IPS-15b (cell line): ENCODE measurements around the gene PSRC1.

Source experiments
- H3K27me3 ChIP-seq: one replicate; pipeline ENCODE4 v1.6.1; 2013; ENCODE audit warnings: low read length; ENCODE audit not compliant: control insufficient read depth, insufficient read depth
- H3K36me3 ChIP-seq: one replicate; pipeline ENCODE4 v1.6.1; 2013; ENCODE audit warnings: low read length; ENCODE audit not compliant: control insufficient read depth, insufficient read depth
- H3K4me1 ChIP-seq: one replicate; pipeline ENCODE4 v1.6.1; 2013; ENCODE audit warnings: mild to moderate bottlenecking, low read length; ENCODE audit not compliant: control insufficient read depth, insufficient read depth
- H3K4me3 ChIP-seq: one replicate; pipeline ENCODE4 v1.5.1; 2013; ENCODE audit warnings: low read depth, low read length
- H3K9ac ChIP-seq: one replicate; pipeline ENCODE4 v1.6.1; 2013; ENCODE audit warnings: low read depth, mild to moderate bottlenecking, low read length
- H3K9me3 ChIP-seq: one replicate; pipeline ENCODE4 v1.6.1; 2013; ENCODE audit warnings: mild to moderate bottlenecking, low read length; ENCODE audit not compliant: control insufficient read depth, insufficient read depth

PSRC1 gene

GRCh38 chr1:109277434-109278204 is 5.3 kb downstream of the PSRC1 start:
- H3K4me1 ChIP-seq: peaks cover 21% of the 10 kb centered on the region
- H3K9me3 ChIP-seq: no peaks in the 10 kb centered on the region
- H3K36me3 ChIP-seq: peaks cover 8% of the 10 kb centered on the region
- H3K9ac ChIP-seq: peak overlapping the region; percentile 4
- H3K4me3 ChIP-seq: no peak overlapping the region
- H3K27me3 ChIP-seq: no peaks in the 10 kb centered on the region

- Histone ChIP-seq H3K4me1 (peaks cover 16% of the 10 kb centered on the region), H3K9me3 (no peaks in the 10 kb centered on the region), H3K4me3 (no peak overlapping the region), H3K9ac (no peak overlapping the region), H3K36me3 (peaks cover 23% of the 10 kb centered on the region), H3K27me3 (no peaks in the 10 kb centered on the region)
Measured at GRCh38 chr1:109275706-109276345, 7.1 kb downstream of the PSRC1 start.

GRCh38 chr1:109274533-109275476 is 8.1 kb downstream of the PSRC1 start:
- Histone ChIP-seq H3K9ac (peak overlapping the region; percentile 60), H3K27me3 (no peaks in the 10 kb centered on the region), H3K9me3 (no peaks in the 10 kb centered on the region), H3K4me1 (peaks cover 16% of the 10 kb centered on the region), H3K36me3 (peaks cover 27% of the 10 kb centered on the region), H3K4me3 (no peak overlapping the region)

GRCh38 chr1:109273570-109274288 is 9.2 kb downstream of the PSRC1 start:
- Histone ChIP-seq H3K4me1 (peaks cover 16% of the 10 kb centered on the region), H3K4me3 (no peak overlapping the region), H3K27me3 (no peaks in the 10 kb centered on the region), H3K9ac (no peak overlapping the region), H3K36me3 (peaks cover 36% of the 10 kb centered on the region), H3K9me3 (no peaks in the 10 kb centered on the region)

GRCh38 chr1:109272831-109273547 is 10.0 kb downstream of the PSRC1 start:
- Histone ChIP-seq H3K27me3 (no peaks in the 10 kb centered on the region), H3K4me1 (peaks cover 16% of the 10 kb centered on the region), H3K4me3 (no peak overlapping the region), H3K36me3 (peaks cover 44% of the 10 kb centered on the region), H3K9ac (no peak overlapping the region), H3K9me3 (no peaks in the 10 kb centered on the region)

GRCh38 chr1:109272021-109272799 is 10.7 kb downstream of the PSRC1 start:
- Histone ChIP-seq H3K9ac (no peak overlapping the region), H3K9me3 (no peaks in the 10 kb centered on the region), H3K36me3 (peaks cover 52% of the 10 kb centered on the region), H3K27me3 (no peaks in the 10 kb centered on the region), H3K4me3 (no peak overlapping the region), H3K4me1 (peaks cover 16% of the 10 kb centered on the region)

- H3K36me3 ChIP-seq: peaks cover 54% of the 10 kb centered on the region
- H3K9me3 ChIP-seq: no peaks in the 10 kb centered on the region
Measured at GRCh38 chr1:109271458-109271857, 11.5 kb downstream of the PSRC1 start.

GRCh38 chr1:109270623-109271317 is 12.2 kb downstream of the PSRC1 start:
- peaks cover 55% of the 10 kb centered on the region for H3K36me3 ChIP-seq
- H3K4me1 ChIP-seq: peaks cover 16% of the 10 kb centered on the region
- H3K9me3 ChIP-seq: no peaks in the 10 kb centered on the region
- H3K9ac ChIP-seq: no peak overlapping the region
- H3K27me3 ChIP-seq: no peaks in the 10 kb centered on the region
- H3K4me3 ChIP-seq: no peak overlapping the region

More at GRCh38 chr1:109271458-109271857, 11.5 kb downstream of the PSRC1 start:
- Histone ChIP-seq H3K9ac (no peak overlapping the region), H3K27me3 (no peaks in the 10 kb centered on the region), H3K4me3 (no peak overlapping the region), H3K4me1 (peaks cover 16% of the 10 kb centered on the region)

- Histone ChIP-seq H3K9ac (no peak overlapping the region), H3K36me3 (peaks cover 62% of the 10 kb centered on the region), H3K9me3 (no peaks in the 10 kb centered on the region), H3K4me3 (no peak overlapping the region), H3K27me3 (no peaks in the 10 kb centered on the region), H3K4me1 (peaks cover 10% of the 10 kb centered on the region)
Measured at GRCh38 chr1:109269981-109270622, 12.8 kb downstream of the PSRC1 start.
